ENCODE data around the gene LARGE1.

Gene LARGE1

GRCh38 chr22:33715237-33715985 lies 204.9 kb downstream of the LARGE1 start:
- Histone ChIP-seq H3K4me3 (ENCODE audit: low read depth in 1 of 2, low read length in 2 of 2) (no peak overlapping the region), H3K27me3 (ENCODE audit: control insufficient read depth in 1 of 2, insufficient read depth in 2 of 2, low read length in 2 of 2) (no peaks in the 10 kb centered on the region), H3K9me3 (ENCODE audit: low read length) (no peaks in the 10 kb centered on the region), H3K27ac (ENCODE audit: low read depth, low read length) (no peak overlapping the region), H3K4me1 (ENCODE audit: insufficient read depth, low read length) (no peaks in the 10 kb centered on the region), H3K9ac (ENCODE audit: low read length) (no peak overlapping the region), H3K36me3 (ENCODE audit: insufficient read depth, low read length) (no peaks in the 10 kb centered on the region)

DNA sequence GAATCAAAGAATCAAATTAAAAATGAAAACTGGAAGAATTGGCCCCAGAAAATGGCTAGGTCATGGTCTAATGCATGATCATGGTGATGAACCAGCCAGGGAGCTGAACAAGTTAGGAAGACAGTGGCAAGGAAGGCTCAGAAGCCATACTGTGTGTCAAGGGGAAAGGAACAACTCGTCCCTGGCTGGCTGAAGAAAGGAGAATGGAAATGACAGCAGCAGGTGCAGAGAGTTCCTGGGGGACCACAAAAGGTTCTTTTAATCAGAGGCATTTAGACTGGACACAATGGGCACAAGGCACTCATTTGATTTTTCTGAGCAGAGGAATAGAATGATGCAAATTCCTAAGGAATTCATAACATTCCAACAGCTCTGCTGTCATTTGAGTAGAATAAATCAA lies 209.9 kb downstream of the LARGE1 start:
- no peak overlapping the region for H3K27ac ChIP-seq (ENCODE audit: low read depth, low read length)
- H3K4me3 ChIP-seq (ENCODE audit: low read depth in 1 of 2, low read length in 2 of 2), result no peak overlapping the region
- no peak overlapping the region for H3K9ac ChIP-seq (ENCODE audit: low read length)
- no peaks in the 10 kb centered on the region for H3K27me3 ChIP-seq (ENCODE audit: control insufficient read depth in 1 of 2, insufficient read depth in 2 of 2, low read length in 2 of 2)
- H3K9me3 ChIP-seq (ENCODE audit: low read length), result no peaks in the 10 kb centered on the region
- H3K36me3 ChIP-seq (ENCODE audit: insufficient read depth, low read length), result no peaks in the 10 kb centered on the region
- H3K4me1 ChIP-seq (ENCODE audit: insufficient read depth, low read length), result no peaks in the 10 kb centered on the region

GRCh38 chr22:33707581-33707980 lies 212.7 kb downstream of the LARGE1 start:
- Histone ChIP-seq H3K27ac (ENCODE audit: low read depth, low read length) (no peak overlapping the region), H3K4me1 (ENCODE audit: insufficient read depth, low read length) (no peaks in the 10 kb centered on the region), H3K4me3 (ENCODE audit: low read depth in 1 of 2, low read length in 2 of 2) (no peak overlapping the region), H3K36me3 (ENCODE audit: insufficient read depth, low read length) (no peaks in the 10 kb centered on the region), H3K9ac (ENCODE audit: low read length) (no peak overlapping the region), H3K9me3 (ENCODE audit: low read length) (no peaks in the 10 kb centered on the region), H3K27me3 (ENCODE audit: control insufficient read depth in 1 of 2, insufficient read depth in 2 of 2, low read length in 2 of 2) (no peaks in the 10 kb centered on the region)

- no peaks in the 10 kb centered on the region for H3K27me3 ChIP-seq (ENCODE audit: control insufficient read depth in 1 of 2, insufficient read depth in 2 of 2, low read length in 2 of 2)
- H3K9ac ChIP-seq (ENCODE audit: low read length), result no peak overlapping the region
- H3K27ac ChIP-seq (ENCODE audit: low read depth, low read length), result no peak overlapping the region
- H3K9me3 ChIP-seq (ENCODE audit: low read length), result no peaks in the 10 kb centered on the region
- H3K4me3 ChIP-seq (ENCODE audit: low read depth in 1 of 2, low read length in 2 of 2), result no peak overlapping the region
- H3K4me1 ChIP-seq (ENCODE audit: insufficient read depth, low read length), result no peaks in the 10 kb centered on the region
- H3K36me3 ChIP-seq (ENCODE audit: insufficient read depth, low read length), result no peaks in the 10 kb centered on the region
These were observed 214.2 kb downstream of the LARGE1 start for GRCh38 chr22:33706100-33706499.

GRCh38 chr22:33699176-33699575 lies 221.1 kb downstream of the LARGE1 start:
- no peaks in the 10 kb centered on the region for H3K27me3 ChIP-seq (ENCODE audit: control insufficient read depth in 1 of 2, insufficient read depth in 2 of 2, low read length in 2 of 2)
- H3K4me1 ChIP-seq (ENCODE audit: insufficient read depth, low read length), result no peaks in the 10 kb centered on the region
- no peak overlapping the region for H3K9ac ChIP-seq (ENCODE audit: low read length)
- H3K4me3 ChIP-seq (ENCODE audit: low read depth in 1 of 2, low read length in 2 of 2), result no peak overlapping the region
- peaks cover 9% of the 10 kb centered on the region for H3K36me3 ChIP-seq (ENCODE audit: insufficient read depth, low read length)
- no peak overlapping the region for H3K27ac ChIP-seq (ENCODE audit: low read depth, low read length)
- no peaks in the 10 kb centered on the region for H3K9me3 ChIP-seq (ENCODE audit: low read length)

- H3K36me3 ChIP-seq (ENCODE audit: insufficient read depth, low read length), result peaks cover 9% of the 10 kb centered on the region
- H3K9me3 ChIP-seq (ENCODE audit: low read length), result no peaks in the 10 kb centered on the region
- no peaks in the 10 kb centered on the region for H3K4me1 ChIP-seq (ENCODE audit: insufficient read depth, low read length)
- H3K27ac ChIP-seq (ENCODE audit: low read depth, low read length), result no peak overlapping the region
- no peak overlapping the region for H3K4me3 ChIP-seq (ENCODE audit: low read depth in 1 of 2, low read length in 2 of 2)
- no peak overlapping the region for H3K9ac ChIP-seq (ENCODE audit: low read length)
- H3K27me3 ChIP-seq (ENCODE audit: control insufficient read depth in 1 of 2, insufficient read depth in 2 of 2, low read length in 2 of 2), result no peaks in the 10 kb centered on the region
These were observed 222.6 kb downstream of the LARGE1 start for GRCh38 chr22:33697640-33698039.

- H3K36me3 ChIP-seq (ENCODE audit: insufficient read depth, low read length), result no peaks in the 10 kb centered on the region
- H3K9ac ChIP-seq (ENCODE audit: low read length), result no peak overlapping the region
- H3K4me3 ChIP-seq (ENCODE audit: low read depth in 1 of 2, low read length in 2 of 2), result no peak overlapping the region
- peaks cover 9% of the 10 kb centered on the region for H3K4me1 ChIP-seq (ENCODE audit: insufficient read depth, low read length)
- no peaks in the 10 kb centered on the region for H3K9me3 ChIP-seq (ENCODE audit: low read length)
- H3K27me3 ChIP-seq (ENCODE audit: control insufficient read depth in 1 of 2, insufficient read depth in 2 of 2, low read length in 2 of 2), result no peaks in the 10 kb centered on the region
- H3K27ac ChIP-seq (ENCODE audit: low read depth, low read length), result no peak overlapping the region
These were observed 229.1 kb downstream of the LARGE1 start for GRCh38 chr22:33691057-33691630.

DNA sequence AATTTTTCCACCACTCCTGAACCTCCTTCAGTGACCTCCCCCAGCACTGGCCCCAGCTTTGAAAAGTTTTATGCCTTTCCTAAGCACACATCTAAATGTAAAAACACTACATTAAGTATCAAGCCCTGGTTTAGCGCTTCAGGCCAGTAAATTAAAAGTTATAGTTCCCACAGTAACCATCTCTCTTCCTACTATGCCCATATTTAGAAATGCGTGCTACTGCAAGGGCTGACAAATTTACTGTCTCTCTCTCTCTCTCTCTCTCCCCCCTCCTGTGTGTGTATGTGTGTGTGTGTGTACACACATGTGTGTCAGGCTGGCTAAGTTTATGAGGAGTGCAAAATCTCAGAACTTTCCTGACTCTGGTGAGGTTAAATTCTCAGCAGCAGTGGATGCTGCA lies 231.4 kb downstream of the LARGE1 start:
- H3K9me3 ChIP-seq (ENCODE audit: low read length), result no peaks in the 10 kb centered on the region
- no peaks in the 10 kb centered on the region for H3K36me3 ChIP-seq (ENCODE audit: insufficient read depth, low read length)
- H3K27me3 ChIP-seq (ENCODE audit: control insufficient read depth in 1 of 2, insufficient read depth in 2 of 2, low read length in 2 of 2), result no peaks in the 10 kb centered on the region
- H3K27ac ChIP-seq (ENCODE audit: low read depth, low read length), result peak overlapping the region; percentile 41
- no peak overlapping the region for H3K4me3 ChIP-seq (ENCODE audit: low read depth in 1 of 2, low read length in 2 of 2)
- no peak overlapping the region for H3K9ac ChIP-seq (ENCODE audit: low read length)
- H3K4me1 ChIP-seq (ENCODE audit: insufficient read depth, low read length), result peaks cover 13% of the 10 kb centered on the region

DNA sequence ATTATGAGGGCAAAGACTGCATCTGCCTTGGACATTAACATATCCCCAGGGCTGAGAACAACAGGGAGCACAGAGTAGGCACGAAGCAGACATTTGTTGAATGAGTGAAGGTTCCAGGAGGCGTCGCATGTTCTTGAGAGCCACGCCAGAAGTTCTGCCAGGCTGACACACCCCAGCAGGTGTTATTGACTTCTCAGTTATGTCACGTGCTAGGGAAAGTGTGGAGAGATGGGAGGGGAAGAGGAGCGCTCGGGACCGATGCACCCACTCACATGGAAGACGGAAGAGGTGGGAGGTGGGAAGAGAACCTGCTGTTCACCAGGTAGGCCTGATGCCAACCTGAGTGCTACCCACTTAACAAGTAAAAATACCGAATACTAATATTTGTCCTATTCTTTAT lies 232.8 kb downstream of the LARGE1 start:
- Histone ChIP-seq H3K4me1 (ENCODE audit: insufficient read depth, low read length) (peaks cover 13% of the 10 kb centered on the region), H3K9ac (ENCODE audit: low read length) (no peak overlapping the region), H3K27ac (ENCODE audit: low read depth, low read length) (no peak overlapping the region), H3K4me3 (ENCODE audit: low read depth in 1 of 2, low read length in 2 of 2) (no peak overlapping the region), H3K27me3 (ENCODE audit: control insufficient read depth in 1 of 2, insufficient read depth in 2 of 2, low read length in 2 of 2) (no peaks in the 10 kb centered on the region), H3K9me3 (ENCODE audit: low read length) (no peaks in the 10 kb centered on the region), H3K36me3 (ENCODE audit: insufficient read depth, low read length) (no peaks in the 10 kb centered on the region)

- Histone ChIP-seq H3K27ac (ENCODE audit: low read depth, low read length) (no peak overlapping the region), H3K9me3 (ENCODE audit: low read length) (no peaks in the 10 kb centered on the region), H3K4me1 (ENCODE audit: insufficient read depth, low read length) (peaks cover 4% of the 10 kb centered on the region), H3K27me3 (ENCODE audit: control insufficient read depth in 1 of 2, insufficient read depth in 2 of 2, low read length in 2 of 2) (no peaks in the 10 kb centered on the region), H3K36me3 (ENCODE audit: insufficient read depth, low read length) (no peaks in the 10 kb centered on the region), H3K9ac (ENCODE audit: low read length) (no peak overlapping the region), H3K4me3 (ENCODE audit: low read depth in 1 of 2, low read length in 2 of 2) (no peak overlapping the region)
These were observed 236.2 kb downstream of the LARGE1 start for GRCh38 chr22:33684087-33684486.

- Histone ChIP-seq H3K27me3 (ENCODE audit: control insufficient read depth in 1 of 2, insufficient read depth in 2 of 2, low read length in 2 of 2) (no peaks in the 10 kb centered on the region), H3K27ac (ENCODE audit: low read depth, low read length) (no peak overlapping the region), H3K9ac (ENCODE audit: low read length) (no peak overlapping the region), H3K9me3 (ENCODE audit: low read length) (no peaks in the 10 kb centered on the region), H3K36me3 (ENCODE audit: insufficient read depth, low read length) (no peaks in the 10 kb centered on the region), H3K4me1 (ENCODE audit: insufficient read depth, low read length) (peaks cover 4% of the 10 kb centered on the region), H3K4me3 (ENCODE audit: low read depth in 1 of 2, low read length in 2 of 2) (no peak overlapping the region)
These were observed 237.3 kb downstream of the LARGE1 start for GRCh38 chr22:33682927-33683326.

DNA sequence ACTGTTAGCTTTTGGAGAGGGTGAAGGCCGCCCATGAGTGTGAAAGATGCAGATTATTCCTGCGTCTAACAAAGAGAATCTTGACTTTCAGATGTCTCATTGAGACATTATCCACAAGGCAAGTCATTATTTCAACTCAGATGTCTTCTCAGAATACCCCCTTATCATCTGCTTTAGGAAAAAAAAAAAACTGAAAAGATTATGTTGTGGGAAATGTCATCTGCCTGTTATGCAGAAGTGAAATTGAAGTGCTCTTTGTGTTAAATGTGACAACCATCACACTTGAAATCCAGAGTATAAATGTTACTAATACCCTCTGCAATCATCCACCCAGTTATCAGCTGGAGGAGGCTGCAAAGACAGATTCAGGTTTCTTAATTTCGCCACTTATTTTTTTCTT lies 239.6 kb downstream of the LARGE1 start:
- no peak overlapping the region for H3K9ac ChIP-seq (ENCODE audit: low read length)
- H3K4me1 ChIP-seq (ENCODE audit: insufficient read depth, low read length), result peaks cover 2% of the 10 kb centered on the region
- no peaks in the 10 kb centered on the region for H3K36me3 ChIP-seq (ENCODE audit: insufficient read depth, low read length)
- no peak overlapping the region for H3K4me3 ChIP-seq (ENCODE audit: low read depth in 1 of 2, low read length in 2 of 2)
- no peak overlapping the region for H3K27ac ChIP-seq (ENCODE audit: low read depth, low read length)
- H3K27me3 ChIP-seq (ENCODE audit: control insufficient read depth in 1 of 2, insufficient read depth in 2 of 2, low read length in 2 of 2), result no peaks in the 10 kb centered on the region
- H3K9me3 ChIP-seq (ENCODE audit: low read length), result no peaks in the 10 kb centered on the region
